22Rv1 (cell line): ENCODE measurements around the gene POLD3.
"Not testable (repeated sequence)": the region's sequence is repeated elsewhere in the genome, so short reads cannot be mapped to it uniquely, and the experiment has no call there.

Experiments used
- H3K27ac ChIP-seq: fragments of 450-650 bp; 2 replicates; pipeline ENCODE4 v1.5.1; 2017
- CTCF ChIP-seq: fragments of 450-650 bp; IDR thresholded peaks from 2 replicates; pipeline ENCODE4 v1.5.1; 2017; ENCODE audit warnings: mild to moderate bottlenecking
- ZFX ChIP-seq: fragments of 450-650 bp; IDR thresholded peaks from 2 replicates; pipeline ENCODE4 v1.6.1; 2017; ENCODE audit warnings: antibody characterized with exemption, borderline replicate concordance

Gene POLD3

GRCh38 chr11:74583024-74583624, 9.3 kb upstream of the POLD3 start:
- no peak overlapping the region for H3K27ac ChIP-seq
- no peak for TF ChIP-seq CTCF
- no peak for TF ChIP-seq ZFX

GRCh38 chr11:74590492-74590891, 1.9 kb upstream of the POLD3 start:
- not testable (repeated sequence) for H3K27ac ChIP-seq

GRCh38 chr11:74592063-74592440, 330 bp upstream of the POLD3 start:
- H3K27ac ChIP-seq: peak overlapping the region; percentile 86
- TF ChIP-seq ZFX (no peak), CTCF (no peak)

- TF ChIP-seq CTCF (no peak), ZFX (no peak)
- peak overlapping the region; percentile 86 for H3K27ac ChIP-seq
These were observed 1.1 kb downstream of the POLD3 start for GRCh38 chr11:74593463-74593862.

GRCh38 chr11:74602637-74603556, 10.5 kb downstream of the POLD3 start:
- H3K27ac ChIP-seq: no peak overlapping the region
- TF ChIP-seq CTCF: no peak
- TF ChIP-seq ZFX: no peak

GRCh38 chr11:74603845-74604244, 11.5 kb downstream of the POLD3 start:
- TF ChIP-seq CTCF (no peak), ZFX (no peak)
- no peak overlapping the region for H3K27ac ChIP-seq

- TF ChIP-seq CTCF (no peak), ZFX (no peak)
- no peak overlapping the region for H3K27ac ChIP-seq
These were observed 11.9 kb downstream of the POLD3 start for GRCh38 chr11:74604311-74604710.

GRCh38 chr11:74605403-74605802, 13.0 kb downstream of the POLD3 start:
- no peak overlapping the region for H3K27ac ChIP-seq
- no peak for TF ChIP-seq CTCF
- TF ChIP-seq ZFX: no peak
